Measurements from ENCODE around the gene CHKB. TPM values are rescaled to one million over a fixed set of nuclear protein-coding genes. Genes with fewer than 3 reads are reported as not detected.
A peak's percentile ranks its signal among the peaks of the same experiment; 100 is the strongest.

Gene CHKB
- total RNA-seq, 2 donors from 2014 or later: 52.1 to 112 TPM

- no peak for DNase-seq (ENCODE audit: low spot score)
- no peak overlapping the region for H3K27ac ChIP-seq
Observed at GRCh38 chr22:50569896-50570535, 12.6 kb downstream of the CHKB start.

GRCh38 chr22:50569041-50569459 is 13.6 kb downstream of the CHKB start:
- no peaks in the 10 kb centered on the region for H3K27me3 ChIP-seq (replicated peaks; ENCODE audit: insufficient read depth)
- intact Hi-C loops (cut with DNase I): no loop called here
- H3K36me3 ChIP-seq: no peaks in the 10 kb centered on the region
- WGBS: 84% methylated on average over 8 of the region's 8 CpGs
- no peak overlapping the region for H3K27ac ChIP-seq
- no peak overlapping the region for H3K4me3 ChIP-seq
- H3K9me3 ChIP-seq: no peaks in the 10 kb centered on the region
- no peak for DNase-seq (ENCODE audit: low spot score)
- TF ChIP-seq CTCF (IDR thresholded peaks at IDR 0.05): no peak
- TF ChIP-seq POLR2AphosphoS5 (IDR thresholded peaks at IDR 0.05): no peak
- no peak for TF ChIP-seq POLR2A (IDR thresholded peaks at IDR 0.05)
- no peaks in the 10 kb centered on the region for H3K4me1 ChIP-seq (replicated peaks)

More at GRCh38 chr22:50569896-50570535, 12.6 kb downstream of the CHKB start:
- Histone ChIP-seq H3K36me3 (no peaks in the 10 kb centered on the region), H3K27me3 (replicated peaks; ENCODE audit: insufficient read depth) (no peaks in the 10 kb centered on the region), H3K4me1 (replicated peaks) (no peaks in the 10 kb centered on the region), H3K9me3 (no peaks in the 10 kb centered on the region), H3K4me3 (no peak overlapping the region)
- intact Hi-C loops (cut with DNase I): no loop called here
- 98% methylated on average over 13 of the region's 13 CpGs for WGBS
- no peak for TF ChIP-seq CTCF (IDR thresholded peaks at IDR 0.05)
- no peak for TF ChIP-seq POLR2AphosphoS5 (IDR thresholded peaks at IDR 0.05)
- TF ChIP-seq POLR2A (IDR thresholded peaks at IDR 0.05): no peak

GRCh38 chr22:50568626-50569025 is 14.0 kb downstream of the CHKB start:
- intact Hi-C loops (cut with DNase I): no loop called here
- no peaks in the 10 kb centered on the region for H3K36me3 ChIP-seq
- no peaks in the 10 kb centered on the region for H3K27me3 ChIP-seq (replicated peaks; ENCODE audit: insufficient read depth)
- no peaks in the 10 kb centered on the region for H3K9me3 ChIP-seq
- no peak for DNase-seq (ENCODE audit: low spot score)
- 71% methylated on average over 7 of the region's 7 CpGs for WGBS
- no peak overlapping the region for H3K4me3 ChIP-seq
- H3K4me1 ChIP-seq (replicated peaks): no peaks in the 10 kb centered on the region
- H3K27ac ChIP-seq: no peak overlapping the region
- no peak for TF ChIP-seq CTCF (IDR thresholded peaks at IDR 0.05)
- TF ChIP-seq POLR2AphosphoS5 (IDR thresholded peaks at IDR 0.05): no peak
- TF ChIP-seq POLR2A (IDR thresholded peaks at IDR 0.05): no peak

GRCh38 chr22:50567721-50568252 is 14.9 kb downstream of the CHKB start:
- Histone ChIP-seq H3K27me3 (replicated peaks; ENCODE audit: insufficient read depth) (no peaks in the 10 kb centered on the region), H3K4me3 (no peak overlapping the region), H3K27ac (no peak overlapping the region), H3K9me3 (no peaks in the 10 kb centered on the region), H3K36me3 (no peaks in the 10 kb centered on the region), H3K4me1 (replicated peaks) (no peaks in the 10 kb centered on the region)
- intact Hi-C loops (cut with DNase I): no loop called here
- TF ChIP-seq POLR2AphosphoS5 (IDR thresholded peaks at IDR 0.05) (no peak), POLR2A (IDR thresholded peaks at IDR 0.05) (no peak), CTCF (IDR thresholded peaks at IDR 0.05) (no peak)
- WGBS: 94% methylated on average over 7 of the region's 7 CpGs
- no peak for DNase-seq (ENCODE audit: low spot score)

DNA sequence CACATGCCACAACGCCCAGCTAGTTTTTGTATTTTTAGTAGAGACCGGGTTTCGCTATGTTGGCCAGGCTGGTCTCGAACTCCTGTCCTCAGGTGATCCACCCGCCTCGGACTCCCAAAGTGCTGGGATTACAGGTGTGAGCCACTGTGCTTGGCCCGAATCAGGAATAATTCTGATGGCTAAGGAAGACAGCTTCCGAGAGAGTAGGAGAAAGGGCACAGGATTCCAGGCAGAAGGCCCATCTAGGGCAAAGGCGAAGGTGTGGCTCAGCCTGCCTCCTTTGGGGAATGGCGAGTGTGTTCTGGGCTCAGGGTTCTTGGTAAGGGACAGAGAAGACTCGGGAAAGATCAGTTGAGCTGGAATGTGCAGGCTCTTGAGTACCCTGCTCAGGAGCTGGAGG is 18.4 kb downstream of the CHKB start:
- no peaks in the 10 kb centered on the region for H3K4me1 ChIP-seq (replicated peaks)
- no peak for TF ChIP-seq POLR2A (IDR thresholded peaks at IDR 0.05)
- no peak for TF ChIP-seq CTCF (IDR thresholded peaks at IDR 0.05)
- TF ChIP-seq POLR2AphosphoS5 (IDR thresholded peaks at IDR 0.05): no peak
- no peak for DNase-seq (ENCODE audit: low spot score)
- no peaks in the 10 kb centered on the region for H3K27me3 ChIP-seq (replicated peaks; ENCODE audit: insufficient read depth)
- WGBS: 86% methylated on average over 11 of the region's 11 CpGs
- peak overlapping the region in 1 of 2 donors; percentile 85 for H3K27ac ChIP-seq
- H3K4me3 ChIP-seq: no peak overlapping the region
- H3K9me3 ChIP-seq: no peaks in the 10 kb centered on the region
- no peaks in the 10 kb centered on the region for H3K36me3 ChIP-seq
- intact Hi-C loops (cut with DNase I): no loop called here

All from prostate gland (tissue), 2 donors.